Activated CD8-positive, alpha-beta T cell treated with anti-CD3 and anti-CD28 coated beads for 36 hours (primary cell): ENCODE results near the gene C14orf93. TPM values are rescaled to one million over a fixed set of nuclear protein-coding genes. Genes with fewer than 3 reads are reported as not detected.

Experiments
- ATAC-seq: fragments of 200-7000 bp; cut with Tn5 transposase; one replicate; pipeline ENCODE4 v1.10.0; 2021; ENCODE audit warnings: mild to moderate bottlenecking, moderate library complexity
- CTCF ChIA-PET: fragments of 350-600 bp; sonication (Branson Sonifier 250); formaldehyde crosslinking; loops from one replicate; lab custom pipeline; 2021; ENCODE audit warnings: antibody characterized with exemption; lab: Charles Lee
- POLR2A ChIA-PET: fragments of 350-600 bp; sonication (Branson Sonifier 250); formaldehyde crosslinking; loops from one replicate; lab custom pipeline; 2021; ENCODE audit warnings: antibody characterized with exemption; lab: Charles Lee
- DNase-seq: peaks from one replicate; pipeline ENCODE4 v3.0.0-alpha.2; 2020
- H3K27ac Mint-ChIP-seq: one replicate; pipeline ENCODE4 v1.8.0; 2021; ENCODE audit warnings: mild to moderate bottlenecking, mixed read lengths
- H3K27me3 Mint-ChIP-seq: one replicate; pipeline ENCODE4 v1.8.0; 2021; ENCODE audit warnings: mixed read lengths
- H3K36me3 Mint-ChIP-seq: one replicate; pipeline ENCODE4 v1.8.0; 2021; ENCODE audit warnings: low read depth, mixed read lengths
- H3K4me1 Mint-ChIP-seq: one replicate; pipeline ENCODE4 v1.8.0; 2021; ENCODE audit warnings: low read depth, mixed read lengths
- H3K4me3 Mint-ChIP-seq: one replicate; pipeline ENCODE4 v1.8.0; 2021; ENCODE audit warnings: mild to moderate bottlenecking, moderate library complexity, mixed read lengths
- H3K9me3 Mint-ChIP-seq: one replicate; pipeline ENCODE4 v1.8.0; 2021; ENCODE audit warnings: mixed read lengths
- CTCF ChIP-seq: fragments of 200-600 bp; IDR thresholded peaks from one replicate; pipeline ENCODE4 v1.8.0; 2022; ENCODE audit warnings: antibody characterized with exemption, mild to moderate bottlenecking
- intact Hi-C: fragments of 100-400 bp; cut with micrococcal nuclease; formaldehyde crosslinking; loops from one replicate; pipeline ENCODE4 v1.10.0; 2022
- total RNA-seq, 2 experiments: library from RNA; stranded (reverse); gene quantifications; one replicate each; pipeline ENCODE4 v1.2.3, GENCODE V29; 2021

C14orf93 gene
- total RNA-seq, 2 experiments from 2014 or later: 13.2 to 13.5 TPM

GRCh38 chr14:23028799-23029198, 18.9 kb upstream of the C14orf93 start:
- Mint-ChIP-seq H3K27ac (peak overlapping the region; percentile 87), H3K36me3 (peaks cover 67% of the 10 kb centered on the region), H3K4me3 (peak overlapping the region; percentile 17), H3K4me1 (peaks cover 56% of the 10 kb centered on the region), H3K9me3 (no peaks in the 10 kb centered on the region), H3K27me3 (no peaks in the 10 kb centered on the region)
- ATAC-seq (peak; percentile 43), DNase-seq (peak; percentile 57)
- ChIA-PET POLR2A (interaction anchor here (1.0 to 2.2 kb wide), 4 partner anchors 16 to 39 kb away, joined by 4 to 9 read pairs (median 4); no protein-coding TSS in a partner anchor), CTCF (interaction anchor here (0.8 to 7.5 kb wide), 8 partner anchors 22 to 99 kb away, joined by 3 to 29 read pairs (median 6); partner anchors contain the start of gene CDH24)
- intact Hi-C loops: no loop called here
- TF ChIP-seq CTCF: no peak

GRCh38 chr14:23025151-23025814, 15.3 kb upstream of the C14orf93 start:
- ChIA-PET POLR2A (interaction anchor here (1.1 to 4.5 kb wide), 8 partner anchors 9 to 32 kb away, joined by 3 to 27 read pairs (median 4); partner anchors contain the start of genes CDH24 and PSMB5), CTCF (interaction anchor here (0.9 to 5.1 kb wide), 11 partner anchors 8 to 70 kb away, joined by 3 to 22 read pairs (median 8); partner anchors contain the start of genes ACIN1 and C14orf119)
- DNase-seq (peak; percentile 61), ATAC-seq (peak; percentile 74)
- H3K27me3 Mint-ChIP-seq: no peaks in the 10 kb centered on the region
- intact Hi-C loops: no loop called here
- peaks cover 51% of the 10 kb centered on the region for H3K36me3 Mint-ChIP-seq
- H3K4me3 Mint-ChIP-seq: peak overlapping the region; percentile 3
- peaks cover 65% of the 10 kb centered on the region for H3K4me1 Mint-ChIP-seq
- TF ChIP-seq CTCF: no peak
- peak overlapping the region; percentile 84 for H3K27ac Mint-ChIP-seq
- H3K9me3 Mint-ChIP-seq: no peaks in the 10 kb centered on the region

GRCh38 chr14:23024612-23025075, 14.7 kb upstream of the C14orf93 start:
- no peaks in the 10 kb centered on the region for H3K9me3 Mint-ChIP-seq
- intact Hi-C loops: no loop called here
- peaks cover 51% of the 10 kb centered on the region for H3K36me3 Mint-ChIP-seq
- POLR2A ChIA-PET: interaction anchor here (1.1 to 4.5 kb wide), 9 partner anchors 10 to 38 kb away, joined by 3 to 27 read pairs (median 4); partner anchors contain the start of genes CDH24 and PSMB5
- no peaks in the 10 kb centered on the region for H3K27me3 Mint-ChIP-seq
- TF ChIP-seq CTCF: no peak
- H3K27ac Mint-ChIP-seq: peak overlapping the region; percentile 84
- peaks cover 65% of the 10 kb centered on the region for H3K4me1 Mint-ChIP-seq
- DNase-seq: no peak
- peak; percentile 66 for ATAC-seq
- peak overlapping the region; percentile 3 for H3K4me3 Mint-ChIP-seq
- CTCF ChIA-PET: interaction anchor here (1.0 to 5.1 kb wide), 14 partner anchors 9 to 96 kb away, joined by 3 to 22 read pairs (median 7); partner anchors contain the start of gene CDH24

GRCh38 chr14:23023795-23024152, 13.8 kb upstream of the C14orf93 start:
- ATAC-seq (no peak), DNase-seq (no peak)
- intact Hi-C loops: no loop called here
- H3K27ac Mint-ChIP-seq: peak overlapping the region; percentile 82
- peaks cover 43% of the 10 kb centered on the region for H3K36me3 Mint-ChIP-seq
- CTCF ChIA-PET: interaction anchor here (1.0 to 5.1 kb wide), 10 partner anchors 10 to 97 kb away, joined by 3 to 22 read pairs (median 6); partner anchors contain the start of gene CDH24
- no peak for TF ChIP-seq CTCF
- H3K9me3 Mint-ChIP-seq: no peaks in the 10 kb centered on the region
- H3K4me3 Mint-ChIP-seq: no peak overlapping the region
- no peaks in the 10 kb centered on the region for H3K27me3 Mint-ChIP-seq
- POLR2A ChIA-PET: interaction anchor here (1.1 to 4.5 kb wide), 5 partner anchors 8 to 38 kb away, joined by 3 to 27 read pairs (median 5); no protein-coding TSS in a partner anchor
- peaks cover 58% of the 10 kb centered on the region for H3K4me1 Mint-ChIP-seq
